ENCODE measurements around the gene C6orf132. TPM values are rescaled to one million over a fixed set of nuclear protein-coding genes. Genes with fewer than 3 reads are reported as not detected.
A peak's percentile ranks its signal among the peaks of the same experiment; 100 is the strongest.

The C6orf132 gene
- total RNA-seq, 1 donor from 2014 or later, result 1.4 TPM

- H3K27me3 ChIP-seq (ENCODE audit: low read depth), result peaks cover 14% of the 10 kb centered on the region
- peaks cover 33% of the 10 kb centered on the region for H3K4me1 ChIP-seq
- intact Hi-C loops (cut with micrococcal nuclease), result no loop called here
- no peak overlapping the region for H3K4me3 ChIP-seq
- no peaks in the 10 kb centered on the region for H3K36me3 ChIP-seq
- DNase-seq, result no peak
- peaks cover 9% of the 10 kb centered on the region for H3K9me3 ChIP-seq (replicated peaks)
- TF ChIP-seq CTCF (IDR thresholded peaks at IDR 0.05; ENCODE audit: borderline replicate concordance), result no peak
- H3K27ac ChIP-seq (replicated peaks), result no peak overlapping the region
These were observed 36.7 kb downstream of the C6orf132 start for GRCh38 chr6:42105709-42106108.

GRCh38 chr6:42105156-42105648 lies 37.2 kb downstream of the C6orf132 start:
- intact Hi-C loops (cut with micrococcal nuclease), result no loop called here
- H3K27ac ChIP-seq (replicated peaks), result peak overlapping the region; percentile 80
- no peaks in the 10 kb centered on the region for H3K36me3 ChIP-seq
- peak overlapping the region; percentile 67 for H3K4me3 ChIP-seq
- no peak for TF ChIP-seq CTCF (IDR thresholded peaks at IDR 0.05; ENCODE audit: borderline replicate concordance)
- no peak for DNase-seq
- H3K9me3 ChIP-seq (replicated peaks), result peaks cover 4% of the 10 kb centered on the region
- peaks cover 14% of the 10 kb centered on the region for H3K27me3 ChIP-seq (ENCODE audit: low read depth)
- H3K4me1 ChIP-seq, result peaks cover 38% of the 10 kb centered on the region

GRCh38 chr6:42104804-42105125 lies 37.7 kb downstream of the C6orf132 start:
- intact Hi-C loops (cut with micrococcal nuclease), result no loop called here
- TF ChIP-seq CTCF (IDR thresholded peaks at IDR 0.05; ENCODE audit: borderline replicate concordance), result no peak
- Histone ChIP-seq H3K4me3 (peak overlapping the region; percentile 67), H3K27ac (replicated peaks) (peak overlapping the region; percentile 80), H3K4me1 (peaks cover 43% of the 10 kb centered on the region), H3K36me3 (no peaks in the 10 kb centered on the region), H3K27me3 (ENCODE audit: low read depth) (peaks cover 14% of the 10 kb centered on the region), H3K9me3 (replicated peaks) (no peaks in the 10 kb centered on the region)
- DNase-seq, result no peak

GRCh38 chr6:42104095-42104803 lies 38.2 kb downstream of the C6orf132 start:
- peak overlapping the region; percentile 80 for H3K27ac ChIP-seq (replicated peaks)
- intact Hi-C loops (cut with micrococcal nuclease), result no loop called here

GRCh38 chr6:42103753-42104094 lies 38.7 kb downstream of the C6orf132 start:
- no peak for DNase-seq
- Histone ChIP-seq H3K4me1 (peaks cover 50% of the 10 kb centered on the region), H3K27ac (replicated peaks) (peak overlapping the region; percentile 80), H3K36me3 (no peaks in the 10 kb centered on the region), H3K27me3 (ENCODE audit: low read depth) (peaks cover 14% of the 10 kb centered on the region), H3K9me3 (replicated peaks) (no peaks in the 10 kb centered on the region), H3K4me3 (peak overlapping the region; percentile 67)
- intact Hi-C loops (cut with micrococcal nuclease), result no loop called here
- no peak for TF ChIP-seq CTCF (IDR thresholded peaks at IDR 0.05; ENCODE audit: borderline replicate concordance)

More at GRCh38 chr6:42104095-42104803, 38.2 kb downstream of the C6orf132 start:
- peak overlapping the region; percentile 67 for H3K4me3 ChIP-seq
- H3K27me3 ChIP-seq (ENCODE audit: low read depth), result peaks cover 14% of the 10 kb centered on the region
- TF ChIP-seq CTCF (IDR thresholded peaks at IDR 0.05; ENCODE audit: borderline replicate concordance), result peak; percentile 87
- H3K9me3 ChIP-seq (replicated peaks), result no peaks in the 10 kb centered on the region
- peak; percentile 75 for DNase-seq
- peaks cover 48% of the 10 kb centered on the region for H3K4me1 ChIP-seq
- H3K36me3 ChIP-seq, result no peaks in the 10 kb centered on the region
